HG03442 (cell line): Measurements from ENCODE around the gene CD81.
A peak's percentile ranks its signal among the peaks of the same experiment; 100 is the strongest.

Source experiments
- ATAC-seq: cut with Tn5 transposase; IDR thresholded peaks from one replicate; pipeline ENCODE4 v1.9.1; 2021; ENCODE audit warnings: mild to moderate bottlenecking, moderate library complexity; ENCODE audit not compliant: unreplicated experiment

CD81 gene

GRCh38 chr11:2417856-2418692 is 41.0 kb downstream of the CD81 start:
- ATAC-seq, result no peak

GRCh38 chr11:2418693-2419360 is 41.7 kb downstream of the CD81 start:
- no peak for ATAC-seq

GRCh38 chr11:2419638-2420501 is 42.8 kb downstream of the CD81 start:
- no peak for ATAC-seq

GRCh38 chr11:2420502-2421225 is 43.6 kb downstream of the CD81 start:
- peak; percentile 57 for ATAC-seq

- ATAC-seq, result no peak
These were observed 44.3 kb downstream of the CD81 start for GRCh38 chr11:2421226-2421994.

GRCh38 chr11:2421996-2422395 is 44.9 kb downstream of the CD81 start:
- no peak for ATAC-seq

- ATAC-seq, result no peak
These were observed 45.5 kb downstream of the CD81 start for GRCh38 chr11:2422461-2423156.

GRCh38 chr11:2423157-2424025 is 46.3 kb downstream of the CD81 start:
- no peak for ATAC-seq

GRCh38 chr11:2424811-2425495 is 47.8 kb downstream of the CD81 start:
- no peak for ATAC-seq

- no peak for ATAC-seq
These were observed 48.4 kb downstream of the CD81 start for GRCh38 chr11:2425506-2425905.

- ATAC-seq, result no peak
These were observed 49.1 kb downstream of the CD81 start for GRCh38 chr11:2426221-2426620.

- no peak for ATAC-seq
These were observed 49.9 kb downstream of the CD81 start for GRCh38 chr11:2426826-2427521.

- no peak for ATAC-seq
These were observed 50.7 kb downstream of the CD81 start for GRCh38 chr11:2427721-2428321.

GRCh38 chr11:2428322-2428795 is 51.2 kb downstream of the CD81 start:
- ATAC-seq, result no peak

- no peak for ATAC-seq
These were observed 54.3 kb downstream of the CD81 start for GRCh38 chr11:2431395-2431794.

GRCh38 chr11:2432171-2432621 is 55.1 kb downstream of the CD81 start:
- ATAC-seq, result no peak

GRCh38 chr11:2432628-2433071 is 55.5 kb downstream of the CD81 start:
- no peak for ATAC-seq
